ENCODE results near the gene VPS37D.

GRCh38 chr7:73678862-73679261 is 11.2 kb downstream of the VPS37D start:
- TF ChIP-seq CTCF (IDR thresholded peaks at IDR 0.05; ENCODE audit: low read depth, low read length) (no peak), EZH2phosphoT487 (IDR thresholded peaks at IDR 0.05; ENCODE audit: low read depth) (no peak)
